ENCODE results near the gene SH3RF2.

Gene SH3RF2

GRCh38 chr5:146049704-146050026 is 113.3 kb downstream of the SH3RF2 start:
- no peak for DNase-seq

GRCh38 chr5:146050086-146050485 is 113.7 kb downstream of the SH3RF2 start:
- DNase-seq = no peak

GRCh38 chr5:146051678-146052077 is 115.3 kb downstream of the SH3RF2 start:
- no peak for DNase-seq

GRCh38 chr5:146052780-146053179 is 116.4 kb downstream of the SH3RF2 start:
- no peak for DNase-seq

- no peak for DNase-seq
Measured at GRCh38 chr5:146055432-146055831, 119.1 kb downstream of the SH3RF2 start.

GRCh38 chr5:146059460-146060220 is 123.3 kb downstream of the SH3RF2 start:
- DNase-seq = no peak

- no peak for DNase-seq
Measured at GRCh38 chr5:146060221-146060585, 123.8 kb downstream of the SH3RF2 start.

- no peak for DNase-seq
Measured at GRCh38 chr5:146066968-146067367, 130.6 kb downstream of the SH3RF2 start.

GRCh38 chr5:146068206-146068605 is 131.8 kb downstream of the SH3RF2 start:
- DNase-seq = no peak

- DNase-seq = no peak
Measured at GRCh38 chr5:146068977-146069779, 132.8 kb downstream of the SH3RF2 start.

- DNase-seq = no peak
Measured at GRCh38 chr5:146069780-146070099, 133.4 kb downstream of the SH3RF2 start.

GRCh38 chr5:146070746-146071145 is 134.4 kb downstream of the SH3RF2 start:
- no peak for DNase-seq

GRCh38 chr5:146071171-146071570 is 134.8 kb downstream of the SH3RF2 start:
- DNase-seq = no peak

- no peak for DNase-seq
Measured at GRCh38 chr5:146072595-146072994, 136.2 kb downstream of the SH3RF2 start.

- DNase-seq = no peak
Measured at GRCh38 chr5:146073239-146073900, 137.0 kb downstream of the SH3RF2 start.

GRCh38 chr5:146076028-146076427 is 139.7 kb downstream of the SH3RF2 start:
- no peak for DNase-seq

- no peak for DNase-seq
Measured at GRCh38 chr5:146076455-146076854, 140.1 kb downstream of the SH3RF2 start.

- DNase-seq = no peak
Measured at GRCh38 chr5:146078566-146078965, 142.2 kb downstream of the SH3RF2 start.

- DNase-seq = peak; percentile 15
Measured at GRCh38 chr5:146079695-146080373, 143.5 kb downstream of the SH3RF2 start.

GRCh38 chr5:146081556-146081955 is 145.2 kb downstream of the SH3RF2 start:
- no peak for DNase-seq

- no peak for DNase-seq
Measured at GRCh38 chr5:146082798-146083197, 146.4 kb downstream of the SH3RF2 start.

GRCh38 chr5:146084376-146084775 is 148.0 kb downstream of the SH3RF2 start:
- DNase-seq = no peak

GRCh38 chr5:146088098-146088497 is 151.7 kb downstream of the SH3RF2 start:
- DNase-seq = no peak

- no peak for DNase-seq
Measured at GRCh38 chr5:146089287-146089686, 152.9 kb downstream of the SH3RF2 start.

Data from stimulated activated CD4-positive, alpha-beta T cell treated with anti-CD3 and anti-CD28 coated beads, Interleukin-4, amount 100 ng/mL, for 24 hours (primary cell).